Endothelial cell of umbilical vein (primary cell): Measurements from ENCODE around the gene JARID2. TPM values are rescaled to one million over a fixed set of nuclear protein-coding genes. Genes with fewer than 3 reads are reported as not detected.

Experiments
- BruUV-seq: library from RNA; stranded (reverse); fragments of 400-500 nt; replicated peaks from 2 replicates; lab custom pipeline; 2021; lab: Mats Ljungman, UMichigan
- CTCF ChIA-PET: fragments of 300-600, 350-600 bp; sonication (Branson Sonifier 250); formaldehyde crosslinking; loops from one replicate; lab custom pipeline; 2021; ENCODE audit warnings: antibody characterized with exemption, inconsistent platforms; lab: Charles Lee
- POLR2A ChIA-PET: fragments of 300-600, 350-600 bp; sonication (Branson Sonifier 250); formaldehyde crosslinking; loops from one replicate; lab custom pipeline; 2021; ENCODE audit warnings: antibody characterized with exemption, inconsistent platforms; lab: Charles Lee
- DNase-seq: peaks from one replicate; pipeline ENCODE4 v3.0.0-alpha.2; 2011; ENCODE audit warnings: low read depth, low spot score
- FAIRE-seq: peaks from 2 replicates; lab custom pipeline; 2011; peaks lifted over from hg19 to GRCh38; lab: Jason Lieb, UNC
- H2AFZ ChIP-seq: 2 replicates; pipeline ENCODE4 v1.6.0; 2012; ENCODE audit warnings: low read depth, low read length, control low read depth, inconsistent platforms
- H3K27ac ChIP-seq: 2 replicates; pipeline ENCODE4 v1.5.1; 2011; ENCODE audit warnings: low read depth, mild to moderate bottlenecking, control low read depth, low read length, moderate library complexity; ENCODE audit not compliant: insufficient read depth
- H3K27me3 ChIP-seq, 2 experiments: 2 replicates each; pipeline versions ENCODE4 v1.6.0 to v1.6.1; 2011; ENCODE audit warnings: low read length in 2 of 2, mixed read lengths in 1 of 2; ENCODE audit not compliant: control insufficient read depth in 2 of 2, insufficient read depth in 2 of 2
- H3K36me3 ChIP-seq, 2 experiments: 2 replicates in 1 of 2; 3 replicates in 1 of 2; pipeline ENCODE4 v1.5.1; 2011; ENCODE audit warnings: low read length in 2 of 2, mild to moderate bottlenecking in 1 of 2, moderate library complexity in 1 of 2; ENCODE audit not compliant: control insufficient read depth in 2 of 2, insufficient read depth in 2 of 2; ENCODE audit errors: extremely low read depth in 1 of 2
- H3K4me1 ChIP-seq: 3 replicates; pipeline ENCODE4 v1.5.1; 2011; ENCODE audit warnings: mild to moderate bottlenecking, low read length; ENCODE audit not compliant: control insufficient read depth, insufficient read depth; ENCODE audit errors: extremely low read depth
- H3K4me2 ChIP-seq: 2 replicates; pipeline ENCODE4 v1.6.1; 2011; ENCODE audit warnings: low read length, control low read depth, mixed read lengths; ENCODE audit not compliant: insufficient read depth
- H3K4me3 ChIP-seq, 3 experiments: fragments of 200-600 bp in 1 of 3; sonication (generic), shearing (Covaris generic) in 1 of 3; replicated peaks in 1 of 3; 2 replicates each; pipeline ENCODE4 v1.5.1; 2011 to 2016; ENCODE audit warnings: control low read depth in 3 of 3, low read length in 3 of 3, mild to moderate bottlenecking in 2 of 3, inconsistent platforms in 1 of 3, low read depth in 1 of 3, moderate library complexity in 1 of 3; ENCODE audit not compliant: insufficient read depth in 1 of 3
- H3K79me2 ChIP-seq: 2 replicates; pipeline ENCODE4 v1.6.0; 2012; ENCODE audit warnings: low read length, inconsistent platforms; ENCODE audit not compliant: control insufficient read depth, insufficient read depth
- H3K9ac ChIP-seq: replicated peaks from 2 replicates; pipeline ENCODE3; 2011; ENCODE audit warnings: low read length, control low read depth; ENCODE audit not compliant: insufficient read depth; ENCODE audit errors: extremely low read depth
- H3K9me1 ChIP-seq: replicated peaks from 3 replicates; pipeline ENCODE4 v1.6.0; 2011; ENCODE audit warnings: mild to moderate bottlenecking, low read length; ENCODE audit not compliant: control insufficient read depth, insufficient read depth; ENCODE audit errors: extremely low read depth
- H3K9me3 ChIP-seq: replicated peaks from 2 replicates; pipeline ENCODE4 v1.5.1; 2012; ENCODE audit warnings: low read length, inconsistent platforms; ENCODE audit not compliant: control insufficient read depth, insufficient read depth
- H4K20me1 ChIP-seq: replicated peaks from 2 replicates; pipeline ENCODE3; 2011; ENCODE audit warnings: mild to moderate bottlenecking, low read length; ENCODE audit not compliant: control insufficient read depth, insufficient read depth; ENCODE audit errors: extremely low read depth
- EZH2 ChIP-seq: IDR thresholded peaks from 2 replicates; pipeline ENCODE4 v1.6.1; 2012; ENCODE audit warnings: borderline replicate concordance, low read depth, mild to moderate bottlenecking, moderate library complexity, low read length, inconsistent platforms; ENCODE audit not compliant: severe bottlenecking
- FOS ChIP-seq: IDR thresholded peaks from 2 replicates; pipeline ENCODE4 v1.6.1; 2011; ENCODE audit warnings: mild to moderate bottlenecking, low read length, moderate library complexity, borderline replicate concordance; ENCODE audit not compliant: insufficient read depth
- GATA2 ChIP-seq: IDR thresholded peaks from 2 replicates; pipeline ENCODE4 v1.7.0; 2011; ENCODE audit warnings: low read depth, mild to moderate bottlenecking, moderate library complexity, mixed read lengths, low read length; ENCODE audit not compliant: insufficient read length, insufficient read depth
- JUN ChIP-seq: IDR thresholded peaks from 2 replicates; pipeline ENCODE4 v1.6.1; 2011; ENCODE audit warnings: borderline replicate concordance, low read depth; ENCODE audit not compliant: insufficient read length, insufficient read depth
- MYC ChIP-seq: IDR thresholded peaks from one replicate; pipeline ENCODE4 v1.6.1; 2011; ENCODE audit warnings: mild to moderate bottlenecking, low read depth, low read length
- POLR2A ChIP-seq: IDR thresholded peaks from 2 replicates; pipeline ENCODE4 v1.6.1; 2012; ENCODE audit warnings: low read depth, mild to moderate bottlenecking, control low read depth, low read length
- POLR2AphosphoS5 ChIP-seq: IDR thresholded peaks from 2 replicates; pipeline ENCODE4 v1.6.1; 2012; ENCODE audit warnings: low read depth, mild to moderate bottlenecking, control low read depth, low read length, moderate library complexity; ENCODE audit not compliant: insufficient read depth
- dilution Hi-C: fragments of 300-500 bp; cut with MboI; formaldehyde crosslinking; loops from one replicate; pipeline ENCODE4 v1.15.0; 2019; ENCODE audit warnings: low sequenced_read_pairs; ENCODE audit not compliant: extremely low pct_ligation_motif_present
- intact Hi-C: fragments of 100-400 bp; cut with micrococcal nuclease; formaldehyde crosslinking; loops from one replicate; pipeline ENCODE4 v1.10.0; 2022
- polyA plus RNA-seq, 4 experiments: library from polyadenylated mRNA; depleted of rRNA in 3 of 4; stranded (reverse) in 3 of 4; unstranded in 1 of 4; fragments of >200 nt; gene quantifications; 2 replicates each; pipeline versions ENCODE4 v1.2.1 to v1.2.3, GENCODE V29; 2011 to 2012; ENCODE audit warnings: missing spikeins in 1 of 4
- total RNA-seq: library from RNA; stranded (reverse); gene quantifications from 2 replicates; pipeline ENCODE4 v1.2.3, GENCODE V29; 2021
- TF ChIP-seq, protein P1 (sequence below), 2 donors: IDR thresholded peaks; 1 replicate in 1 of 2; 2 replicates in 1 of 2; pipeline ENCODE4 v1.5.1; 2011; ENCODE audit warnings: low read length in 2 of 2, mild to moderate bottlenecking in 2 of 2, moderate library complexity in 2 of 2, control low read depth in 1 of 2, inconsistent platforms in 1 of 2, low read depth in 1 of 2; ENCODE audit not compliant: insufficient read depth in 1 of 2; ENCODE audit errors: extremely low read depth in 1 of 2
- TF ChIP-seq, protein P2 (sequence below): IDR thresholded peaks from 2 replicates; pipeline ENCODE4 v1.6.1; 2011; ENCODE audit not compliant: insufficient read depth, insufficient read length

The JARID2 gene
- total and polyA plus RNA-seq, 2 donors (not counting 3 experiments of a cell fraction or from before 2014, with no cell fraction given) = 2.9 to 10.6 TPM

GRCh38 chr6:15507221-15507620 lies 261.4 kb downstream of the JARID2 start:
- H3K27me3 ChIP-seq = no peaks in the 10 kb centered on the region
- H4K20me1 ChIP-seq = no peaks in the 10 kb centered on the region
- H3K9me1 ChIP-seq = no peaks in the 10 kb centered on the region
- no peaks in the 10 kb centered on the region for H3K9me3 ChIP-seq
- dilution Hi-C loops = no loop called here
- H3K4me3 ChIP-seq = no peak overlapping the region
- TF ChIP-seq, protein P1, sequence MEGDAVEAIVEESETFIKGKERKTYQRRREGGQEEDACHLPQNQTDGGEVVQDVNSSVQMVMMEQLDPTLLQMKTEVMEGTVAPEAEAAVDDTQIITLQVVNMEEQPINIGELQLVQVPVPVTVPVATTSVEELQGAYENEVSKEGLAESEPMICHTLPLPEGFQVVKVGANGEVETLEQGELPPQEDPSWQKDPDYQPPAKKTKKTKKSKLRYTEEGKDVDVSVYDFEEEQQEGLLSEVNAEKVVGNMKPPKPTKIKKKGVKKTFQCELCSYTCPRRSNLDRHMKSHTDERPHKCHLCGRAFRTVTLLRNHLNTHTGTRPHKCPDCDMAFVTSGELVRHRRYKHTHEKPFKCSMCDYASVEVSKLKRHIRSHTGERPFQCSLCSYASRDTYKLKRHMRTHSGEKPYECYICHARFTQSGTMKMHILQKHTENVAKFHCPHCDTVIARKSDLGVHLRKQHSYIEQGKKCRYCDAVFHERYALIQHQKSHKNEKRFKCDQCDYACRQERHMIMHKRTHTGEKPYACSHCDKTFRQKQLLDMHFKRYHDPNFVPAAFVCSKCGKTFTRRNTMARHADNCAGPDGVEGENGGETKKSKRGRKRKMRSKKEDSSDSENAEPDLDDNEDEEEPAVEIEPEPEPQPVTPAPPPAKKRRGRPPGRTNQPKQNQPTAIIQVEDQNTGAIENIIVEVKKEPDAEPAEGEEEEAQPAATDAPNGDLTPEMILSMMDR (IDR thresholded peaks at IDR 0.05; ENCODE audit: extremely low read depth in 1 of 2, insufficient read depth in 1 of 2, low read depth in 1 of 2, low read length in 2 of 2) = no peak
- TF ChIP-seq, protein P2, sequence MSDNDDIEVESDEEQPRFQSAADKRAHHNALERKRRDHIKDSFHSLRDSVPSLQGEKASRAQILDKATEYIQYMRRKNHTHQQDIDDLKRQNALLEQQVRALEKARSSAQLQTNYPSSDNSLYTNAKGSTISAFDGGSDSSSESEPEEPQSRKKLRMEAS = no peak
- TF ChIP-seq POLR2AphosphoS5 = no peak
- TF ChIP-seq JUN = no peak
- no peak for TF ChIP-seq POLR2A
- TF ChIP-seq EZH2 = no peak
- TF ChIP-seq FOS = no peak
- TF ChIP-seq MYC = no peak
- TF ChIP-seq GATA2 = no peak
- H3K27ac ChIP-seq = no peak overlapping the region
- ChIA-PET CTCF (no interaction called here), POLR2A (no interaction called here)
- H3K36me3 ChIP-seq = peaks cover 0 to 3% of the 10 kb centered on the region in 2 experiments
- H3K4me2 ChIP-seq = no peak overlapping the region
- FAIRE-seq (no peak), DNase-seq (no peak)
- no TSS peak for BruUV-seq
- no peak overlapping the region for H3K9ac ChIP-seq
- H2AFZ ChIP-seq = no peak overlapping the region
- H3K79me2 ChIP-seq = no peaks in the 10 kb centered on the region
- intact Hi-C loops = no loop called here
- peaks cover 11% of the 10 kb centered on the region for H3K4me1 ChIP-seq
